Type B pancreatic cell (in vitro differentiated cells): ENCODE data around the gene SPATA16. TPM values are rescaled to one million over a fixed set of nuclear protein-coding genes. Genes with fewer than 3 reads are reported as not detected.

Experiments used
- DNase-seq: peaks from one replicate; pipeline ENCODE4 v3.0.0; 2021; ENCODE audit warnings: mixed read lengths; ENCODE audit not compliant: unreplicated experiment; ENCODE audit errors: extremely low spot score
- H3K27ac Mint-ChIP-seq: 2 replicates; pipeline ENCODE4 v1.8.0; 2021; ENCODE audit warnings: mild to moderate bottlenecking, mixed read lengths
- H3K27me3 Mint-ChIP-seq: 2 replicates; pipeline ENCODE4 v1.8.0; 2021; ENCODE audit warnings: mixed read lengths
- H3K36me3 Mint-ChIP-seq: 2 replicates; pipeline ENCODE4 v1.8.0; 2021; ENCODE audit warnings: mixed read lengths
- H3K4me1 Mint-ChIP-seq: one replicate; pipeline ENCODE4 v1.8.0; 2021; ENCODE audit warnings: mixed read lengths; ENCODE audit not compliant: unreplicated experiment
- H3K4me3 Mint-ChIP-seq: 2 replicates; pipeline ENCODE4 v1.8.0; 2021; ENCODE audit warnings: mild to moderate bottlenecking, mixed read lengths
- H3K9me3 Mint-ChIP-seq: 2 replicates; pipeline ENCODE4 v1.8.0; 2021; ENCODE audit warnings: mixed read lengths
- total RNA-seq: library from RNA; stranded (reverse); gene quantifications from 2 replicates; pipeline ENCODE4 v1.2.1, GENCODE V29; 2021; ENCODE audit warnings: low replicate concordance
- TF ChIP-seq, protein P1 (sequence below): fragments of 200-600 bp; sonication (generic); conservative IDR thresholded peaks from 2 replicates; pipeline ENCODE4 v1.5.0; 2021; ENCODE audit warnings: antibody characterized with exemption, mild to moderate bottlenecking

The SPATA16 gene
- total RNA-seq, 1 donor from 2014 or later, result not detected

DNA sequence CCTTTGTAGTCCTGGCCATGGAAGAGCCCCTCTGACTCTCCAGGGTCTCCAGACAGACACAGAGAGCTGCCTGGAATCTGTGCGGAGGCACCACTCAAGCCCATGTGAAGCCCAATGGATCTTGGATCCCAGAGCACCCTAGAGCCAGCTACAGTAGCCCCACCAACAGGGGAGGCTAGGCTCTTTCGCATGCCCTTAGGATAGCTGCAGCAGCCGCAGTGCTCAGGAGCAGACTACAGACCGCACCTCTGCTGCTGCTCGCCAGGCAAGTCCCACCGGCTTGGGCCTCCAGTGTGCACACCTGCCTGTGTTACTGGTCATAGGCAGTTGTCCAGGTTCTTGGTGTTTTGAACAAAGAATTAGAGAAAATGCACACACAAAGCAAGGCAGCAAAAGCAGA is 131.6 kb downstream of the SPATA16 start:
- Mint-ChIP-seq H3K36me3 (no peaks in the 10 kb centered on the region), H3K4me3 (no peak overlapping the region), H3K27ac (no peak overlapping the region), H3K27me3 (no peaks in the 10 kb centered on the region), H3K4me1 (no peaks in the 10 kb centered on the region), H3K9me3 (no peaks in the 10 kb centered on the region)
- TF ChIP-seq, protein P1, sequence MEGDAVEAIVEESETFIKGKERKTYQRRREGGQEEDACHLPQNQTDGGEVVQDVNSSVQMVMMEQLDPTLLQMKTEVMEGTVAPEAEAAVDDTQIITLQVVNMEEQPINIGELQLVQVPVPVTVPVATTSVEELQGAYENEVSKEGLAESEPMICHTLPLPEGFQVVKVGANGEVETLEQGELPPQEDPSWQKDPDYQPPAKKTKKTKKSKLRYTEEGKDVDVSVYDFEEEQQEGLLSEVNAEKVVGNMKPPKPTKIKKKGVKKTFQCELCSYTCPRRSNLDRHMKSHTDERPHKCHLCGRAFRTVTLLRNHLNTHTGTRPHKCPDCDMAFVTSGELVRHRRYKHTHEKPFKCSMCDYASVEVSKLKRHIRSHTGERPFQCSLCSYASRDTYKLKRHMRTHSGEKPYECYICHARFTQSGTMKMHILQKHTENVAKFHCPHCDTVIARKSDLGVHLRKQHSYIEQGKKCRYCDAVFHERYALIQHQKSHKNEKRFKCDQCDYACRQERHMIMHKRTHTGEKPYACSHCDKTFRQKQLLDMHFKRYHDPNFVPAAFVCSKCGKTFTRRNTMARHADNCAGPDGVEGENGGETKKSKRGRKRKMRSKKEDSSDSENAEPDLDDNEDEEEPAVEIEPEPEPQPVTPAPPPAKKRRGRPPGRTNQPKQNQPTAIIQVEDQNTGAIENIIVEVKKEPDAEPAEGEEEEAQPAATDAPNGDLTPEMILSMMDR, result no peak
- DNase-seq, result no peak

DNA sequence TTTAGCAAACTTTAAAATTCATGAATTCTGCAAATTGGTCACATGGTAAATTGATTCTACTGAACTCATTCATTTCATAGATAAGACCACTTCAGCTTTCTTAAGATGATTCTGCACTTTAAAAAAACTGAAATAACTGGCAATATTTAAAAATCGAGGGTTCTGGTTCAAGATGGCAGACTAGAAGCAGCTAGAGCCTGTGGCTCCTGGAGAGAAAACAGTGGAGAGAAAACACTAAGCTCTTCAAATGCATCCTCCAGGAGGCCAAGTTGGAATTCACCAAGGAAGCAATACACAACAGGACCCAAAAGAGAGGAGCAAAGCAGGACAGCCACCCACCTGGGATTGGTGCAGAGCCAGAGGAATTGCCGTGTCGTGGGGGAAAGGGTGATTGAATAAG is 132.1 kb downstream of the SPATA16 start:
- TF ChIP-seq, protein P1, result no peak
- Mint-ChIP-seq H3K4me1 (no peaks in the 10 kb centered on the region), H3K36me3 (no peaks in the 10 kb centered on the region), H3K27ac (no peak overlapping the region), H3K9me3 (no peaks in the 10 kb centered on the region), H3K27me3 (no peaks in the 10 kb centered on the region), H3K4me3 (no peak overlapping the region)
- DNase-seq, result no peak

DNA sequence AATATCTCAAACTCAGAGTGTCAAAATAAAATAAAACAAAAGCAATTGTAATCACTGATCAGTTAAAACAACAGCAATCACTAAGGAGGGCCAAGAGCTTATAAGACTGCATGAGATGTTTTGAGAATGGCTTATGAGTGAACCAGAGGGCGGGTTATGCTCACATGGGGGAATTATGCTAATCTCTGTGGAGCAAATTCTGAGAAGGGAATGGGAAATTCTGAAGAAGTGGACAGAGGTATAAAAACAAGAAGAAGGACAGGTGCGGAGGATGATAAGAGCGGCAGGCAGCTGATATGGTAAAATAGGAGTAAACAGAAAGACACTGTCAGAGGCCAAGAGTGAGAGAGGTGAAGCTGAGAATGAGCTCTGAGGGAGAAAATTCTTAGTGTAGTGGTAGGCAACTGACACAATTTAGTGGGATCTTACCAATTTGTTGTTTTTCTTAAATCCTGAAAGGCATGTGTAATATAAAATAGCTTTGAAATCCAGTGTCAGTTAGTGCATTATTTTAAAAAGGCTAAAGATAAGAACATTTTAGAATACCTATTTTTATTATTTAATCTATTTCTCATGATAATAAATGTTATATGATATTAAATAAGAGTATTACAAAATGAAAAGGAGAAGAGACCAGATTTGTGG is 133.8 kb downstream of the SPATA16 start:
- Mint-ChIP-seq H3K9me3 (no peaks in the 10 kb centered on the region), H3K27ac (no peak overlapping the region)
- TF ChIP-seq, protein P1, result no peak

DNA sequence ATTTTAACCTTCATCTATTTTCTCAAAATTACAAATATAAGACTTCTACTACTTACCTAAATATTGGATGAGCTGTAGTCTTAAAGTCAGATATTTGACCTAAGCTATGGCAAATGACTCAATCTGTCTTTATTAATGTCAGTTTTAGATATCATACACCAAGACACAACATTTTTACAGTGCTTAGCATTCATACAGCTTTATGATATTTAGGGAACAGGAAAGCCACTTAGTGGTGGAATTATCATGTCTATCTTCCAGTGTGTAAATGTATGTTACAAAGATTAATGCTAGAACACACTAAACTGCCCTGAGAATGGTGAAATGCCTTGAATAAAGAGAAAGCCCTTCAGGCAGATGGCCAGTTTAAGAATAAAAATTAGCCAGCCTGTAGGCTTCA is 135.0 kb downstream of the SPATA16 start:
- no peak for DNase-seq
- TF ChIP-seq, protein P1, result no peak
- no peaks in the 10 kb centered on the region for H3K27me3 Mint-ChIP-seq
- H3K9me3 Mint-ChIP-seq, result no peaks in the 10 kb centered on the region
- H3K36me3 Mint-ChIP-seq, result no peaks in the 10 kb centered on the region
- H3K27ac Mint-ChIP-seq, result no peak overlapping the region
- no peak overlapping the region for H3K4me3 Mint-ChIP-seq
- H3K4me1 Mint-ChIP-seq, result no peaks in the 10 kb centered on the region

More for the DNA sequence above, 133.8 kb downstream of the SPATA16 start:
- H3K4me1 Mint-ChIP-seq, result no peaks in the 10 kb centered on the region
- DNase-seq, result no peak
- H3K36me3 Mint-ChIP-seq, result no peaks in the 10 kb centered on the region
- no peaks in the 10 kb centered on the region for H3K27me3 Mint-ChIP-seq
- H3K4me3 Mint-ChIP-seq, result no peak overlapping the region

DNA sequence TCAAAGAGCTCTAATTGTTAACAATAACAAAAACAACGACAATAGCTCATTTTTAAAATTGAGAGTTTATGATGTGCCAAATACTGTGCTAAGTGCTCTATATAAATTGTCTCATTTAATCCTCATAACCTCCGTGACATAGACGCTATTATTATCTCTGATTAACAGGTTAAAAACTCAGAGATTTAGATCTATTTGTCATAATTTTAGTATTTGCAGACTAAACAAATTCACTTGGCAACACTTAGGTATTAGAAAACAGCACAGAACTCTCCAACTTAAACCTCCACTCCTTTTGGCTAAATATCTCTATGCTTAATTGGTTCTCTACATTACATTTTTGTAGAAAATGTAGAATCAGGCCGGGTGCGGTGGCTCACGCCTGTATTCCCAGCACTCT is 136.4 kb downstream of the SPATA16 start:
- no peak for DNase-seq
- Mint-ChIP-seq H3K4me3 (no peak overlapping the region), H3K4me1 (no peaks in the 10 kb centered on the region), H3K36me3 (no peaks in the 10 kb centered on the region), H3K27ac (no peak overlapping the region), H3K9me3 (no peaks in the 10 kb centered on the region), H3K27me3 (no peaks in the 10 kb centered on the region)
- TF ChIP-seq, protein P1, result no peak
